Activated CD4-positive, alpha-beta T cell treated with anti-CD3 and anti-CD28 coated beads for 1 hour (primary cell): ENCODE results near the gene FAM149B1.
"Not testable (repeated sequence)": the region's sequence is repeated elsewhere in the genome, so short reads cannot be mapped to it uniquely, and the experiment has no call there.

Experiments used
- DNase-seq: peaks from one replicate; pipeline ENCODE4 v3.0.0-alpha.2; 2020

The FAM149B1 gene

DNA sequence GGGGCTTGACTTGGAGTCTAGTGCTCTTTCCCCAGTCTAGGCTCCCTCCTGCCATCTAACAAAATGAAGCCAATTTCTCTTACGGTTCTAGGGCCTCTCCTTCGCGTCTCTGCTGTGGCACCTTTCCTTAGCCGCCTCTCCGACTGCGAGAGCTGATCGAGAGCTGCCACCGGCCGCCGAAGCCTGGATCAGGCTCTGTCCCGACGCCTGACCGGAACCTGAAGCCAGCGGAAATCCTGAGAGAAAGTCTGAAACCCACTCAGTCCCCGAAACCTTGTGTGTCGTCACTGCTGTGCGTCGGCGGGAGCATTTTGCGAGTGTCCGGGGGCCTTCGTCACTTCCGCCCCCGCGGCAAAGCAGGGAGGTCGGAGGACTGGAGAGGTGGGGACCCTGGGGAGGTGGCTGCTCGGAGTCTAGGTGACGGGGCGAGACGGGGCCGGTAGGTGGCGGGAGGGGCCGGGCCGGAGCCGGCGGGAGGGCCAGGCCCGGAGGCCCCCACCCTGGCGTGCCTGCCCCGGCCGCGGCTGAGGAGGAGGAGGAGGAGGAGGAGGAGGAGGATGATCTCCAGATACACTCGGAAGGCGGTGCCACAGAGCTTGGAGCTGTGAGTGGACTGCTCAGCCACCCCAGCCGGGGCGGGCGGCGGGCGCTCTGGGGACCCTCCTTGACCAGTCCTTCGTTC, at the start of gene FAM149B1, which contains the start of gene ECD:
FAM149B1 (plus strand) TSS at position 337 of the 682 bp plus-strand sequence; CDS start at position 558, 221 bp downstream.
ECD (minus strand) TSS at position 226 of the 682 bp plus-strand sequence. CDS start 4,071 bp downstream, outside the sequence.
- peak; percentile 89 for DNase-seq

DNA sequence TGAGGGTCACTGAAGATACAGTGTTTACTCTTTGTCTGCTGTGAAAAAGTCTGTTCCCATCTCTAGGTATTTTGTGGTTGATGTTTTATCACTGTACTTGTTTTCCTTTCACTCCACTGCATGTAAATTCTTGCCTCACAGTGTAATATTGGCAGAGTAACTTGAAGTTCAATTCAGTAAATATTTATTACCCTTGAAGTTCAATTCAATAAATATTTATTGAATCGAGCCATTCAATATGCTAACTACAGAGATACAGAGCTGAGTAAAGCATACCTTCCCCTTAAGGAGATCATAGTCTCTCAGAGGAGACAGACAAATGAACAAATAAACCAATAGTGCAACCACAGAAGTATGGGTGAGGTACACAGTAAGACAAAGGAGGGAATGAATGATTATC, 48.5 kb upstream of the FAM149B1 start:
- DNase-seq, result no peak

DNA sequence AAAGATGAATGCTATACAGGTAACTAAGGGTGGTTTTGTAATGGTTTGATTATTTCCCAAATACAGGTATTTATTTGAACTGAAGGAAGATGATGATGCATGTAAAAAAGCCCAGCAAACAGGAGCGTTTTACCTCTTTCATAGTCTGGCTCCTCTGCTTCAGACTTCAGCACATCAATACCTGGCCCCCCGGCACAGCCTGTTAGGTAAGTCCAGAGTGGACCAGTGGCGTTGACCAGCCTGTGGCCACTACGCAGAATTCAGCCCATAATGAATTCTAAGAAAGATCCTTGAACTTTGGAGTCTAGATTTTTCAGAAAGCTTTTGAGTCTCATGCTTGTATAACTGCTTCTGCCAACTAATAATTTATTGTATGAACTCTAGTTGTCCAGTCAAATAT, 48.0 kb upstream of the FAM149B1 start:
- DNase-seq, result no peak

GRCh38 chr10:73126343-73126742, 41.6 kb upstream of the FAM149B1 start:
- no peak for DNase-seq

GRCh38 chr10:73131301-73131700, 36.6 kb upstream of the FAM149B1 start:
- DNase-seq, result no peak

- DNase-seq, result no peak
Measured at GRCh38 chr10:73131913-73132686, 35.8 kb upstream of the FAM149B1 start.

- no peak for DNase-seq
Measured at GRCh38 chr10:73134727-73135126, 33.2 kb upstream of the FAM149B1 start.

DNA sequence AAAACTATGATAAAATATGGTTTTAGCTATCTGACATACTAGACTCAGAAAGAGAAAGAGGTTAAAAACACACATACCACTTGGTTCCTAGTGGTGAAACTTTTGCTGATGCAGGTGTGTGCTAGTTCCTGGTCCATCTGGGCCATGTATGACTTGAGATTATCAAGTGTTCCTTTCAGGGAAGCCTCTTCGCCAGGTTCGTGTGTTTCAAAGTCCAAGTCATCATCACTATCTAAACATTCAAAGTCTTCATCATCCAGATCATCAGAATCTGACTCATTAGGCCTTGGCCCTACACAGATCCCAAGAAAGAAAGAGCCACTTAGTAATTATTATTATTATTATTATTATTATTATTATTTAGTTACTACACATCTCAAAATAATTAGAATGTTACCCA, 31.3 kb upstream of the FAM149B1 start:
- no peak for DNase-seq

- no peak for DNase-seq
Measured at GRCh38 chr10:73139251-73139650, 28.7 kb upstream of the FAM149B1 start.

- DNase-seq, result no peak
Measured at GRCh38 chr10:73141603-73142002, 26.3 kb upstream of the FAM149B1 start.

DNA sequence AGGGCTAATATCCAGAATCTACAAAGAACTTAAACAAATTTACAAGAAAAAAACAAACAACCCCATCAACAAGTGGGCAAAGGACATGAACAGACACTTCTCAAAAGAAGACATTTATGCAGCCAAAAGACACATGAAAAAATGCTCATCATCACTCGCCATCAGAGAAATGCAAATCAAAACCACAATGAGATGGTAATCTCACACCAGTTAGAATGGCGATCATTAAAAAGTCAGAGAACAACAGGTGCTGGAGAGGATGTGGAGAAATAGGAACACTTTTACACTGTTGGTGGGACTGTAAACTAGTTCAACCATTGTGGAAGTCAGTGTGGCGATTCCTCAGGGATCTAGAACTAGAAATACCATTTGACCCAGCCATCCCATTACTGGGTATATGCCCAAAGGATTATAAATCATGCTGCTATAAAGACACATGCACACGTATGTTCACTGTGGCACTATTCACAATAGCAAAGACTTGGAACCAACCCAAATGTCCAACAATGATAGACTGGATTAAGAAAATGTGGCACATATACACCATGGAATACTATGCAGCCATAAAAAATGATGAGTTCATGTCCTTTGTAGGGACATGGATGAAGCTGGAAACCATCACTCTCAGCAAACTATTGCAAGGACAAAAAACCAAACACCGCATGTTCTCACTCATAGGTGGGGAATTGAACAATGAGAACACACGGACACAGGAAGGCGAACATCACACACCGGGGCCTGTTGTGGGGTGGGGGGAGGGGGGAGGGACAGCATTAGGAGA, 17.1 kb upstream of the FAM149B1 start:
- not testable (repeated sequence) for DNase-seq

GRCh38 chr10:73152009-73152408, 15.9 kb upstream of the FAM149B1 start:
- no peak for DNase-seq

- no peak for DNase-seq
Measured at GRCh38 chr10:73156054-73156453, 11.9 kb upstream of the FAM149B1 start.

DNA sequence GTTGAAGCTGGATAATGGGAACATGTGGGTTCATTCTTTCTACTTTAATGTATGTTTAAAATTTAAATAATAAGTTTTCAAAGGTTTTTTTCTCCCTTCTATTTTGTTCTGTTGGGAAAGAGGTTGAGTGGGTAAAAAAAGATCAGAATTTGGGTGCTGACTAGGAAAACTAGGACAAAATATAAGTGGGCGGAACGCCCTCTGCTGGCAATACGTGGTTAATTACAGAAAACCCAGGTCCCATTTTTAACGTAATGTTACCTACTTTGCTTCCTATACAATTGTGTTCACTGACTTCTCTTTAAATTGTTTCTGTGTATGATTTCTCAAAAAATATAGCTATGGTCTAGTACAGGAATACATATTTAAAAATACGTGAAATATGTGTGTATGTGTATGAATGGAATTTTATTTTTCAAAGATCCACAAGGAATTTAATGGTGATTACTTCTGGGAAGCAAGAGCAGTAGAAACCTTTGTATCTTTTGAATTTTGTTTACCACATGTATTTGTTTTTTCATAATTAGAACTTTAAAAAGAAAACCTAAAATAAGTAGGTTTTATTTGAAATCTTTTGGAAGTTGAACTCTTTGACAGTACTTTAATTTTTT, 8.8 kb upstream of the FAM149B1 start:
- peak; percentile 34 for DNase-seq

DNA sequence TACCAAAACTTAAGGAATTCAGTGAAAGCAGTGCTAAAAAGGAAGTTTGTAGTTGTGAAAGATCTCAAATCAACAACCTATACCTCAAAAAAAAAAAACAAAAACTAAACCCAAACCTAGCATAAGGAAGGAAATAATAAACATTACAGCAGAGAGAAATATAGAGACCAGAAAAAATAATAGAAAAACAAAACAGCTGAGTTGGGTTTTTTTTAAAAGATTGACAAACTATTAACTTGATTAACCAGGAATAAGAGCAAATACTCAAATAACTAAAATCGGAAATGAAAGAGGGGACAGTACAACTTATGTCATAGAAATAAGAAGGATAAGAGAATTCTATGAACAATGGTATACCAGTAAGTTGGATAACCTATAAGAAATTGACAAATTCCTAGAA, 6.8 kb upstream of the FAM149B1 start:
- no peak for DNase-seq

DNA sequence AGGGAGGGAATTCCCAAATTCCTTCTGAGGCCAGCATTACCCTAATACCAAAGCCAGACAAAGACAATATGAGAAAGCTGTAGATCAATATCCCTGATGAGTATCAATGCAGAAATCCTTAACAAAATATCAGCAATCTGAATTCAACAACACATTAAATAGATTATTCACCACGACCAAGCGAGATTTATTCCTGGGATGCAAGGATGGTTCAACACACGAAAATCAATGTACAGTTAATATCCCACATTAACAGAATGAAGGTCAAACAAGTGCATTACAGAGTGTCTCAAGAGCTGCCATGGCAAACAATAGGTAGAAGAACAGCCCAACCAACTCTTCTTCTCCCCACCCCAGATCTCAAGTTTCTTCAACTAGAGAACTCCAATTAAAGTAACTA, 6.3 kb upstream of the FAM149B1 start:
- DNase-seq, result no peak

DNA sequence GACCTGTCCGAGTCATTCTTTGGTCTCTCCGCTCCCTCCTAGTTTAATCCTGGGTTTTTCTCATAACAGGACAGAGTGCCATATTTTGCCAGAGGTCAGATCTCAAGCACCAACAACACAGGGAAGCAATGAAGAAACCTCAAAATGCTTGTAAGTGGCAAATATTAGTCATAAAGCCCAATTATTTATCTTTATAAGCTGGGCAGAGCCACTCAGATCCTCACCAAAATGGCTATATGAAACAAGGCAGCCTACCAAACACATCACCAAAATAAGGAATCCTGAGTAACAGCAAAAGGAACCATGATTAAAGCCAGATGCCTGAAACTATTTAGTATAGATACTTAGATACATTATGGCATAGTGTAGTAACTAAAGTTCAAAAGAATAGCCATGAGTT, 4.8 kb upstream of the FAM149B1 start:
- DNase-seq, result no peak

DNA sequence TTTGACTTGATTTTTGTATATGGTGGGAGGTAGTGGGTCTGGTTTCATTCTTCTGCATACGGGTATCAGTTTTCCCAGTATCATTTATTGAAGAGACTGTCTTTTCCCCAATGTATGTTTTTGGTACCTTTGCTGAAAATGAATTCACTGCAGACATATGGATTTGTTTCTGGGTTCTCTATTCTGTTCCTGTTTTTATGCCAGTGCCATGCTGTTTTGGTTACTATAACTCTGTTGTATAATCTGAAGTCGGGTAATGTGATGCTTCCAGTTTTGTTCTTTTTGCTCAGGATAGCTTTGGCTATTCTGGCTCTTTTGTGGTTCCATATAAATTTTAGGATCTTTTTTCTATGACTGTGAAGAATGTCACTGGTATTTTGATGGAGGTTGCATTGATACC, 947 bp upstream of the FAM149B1 start:
- DNase-seq, result no peak

DNA sequence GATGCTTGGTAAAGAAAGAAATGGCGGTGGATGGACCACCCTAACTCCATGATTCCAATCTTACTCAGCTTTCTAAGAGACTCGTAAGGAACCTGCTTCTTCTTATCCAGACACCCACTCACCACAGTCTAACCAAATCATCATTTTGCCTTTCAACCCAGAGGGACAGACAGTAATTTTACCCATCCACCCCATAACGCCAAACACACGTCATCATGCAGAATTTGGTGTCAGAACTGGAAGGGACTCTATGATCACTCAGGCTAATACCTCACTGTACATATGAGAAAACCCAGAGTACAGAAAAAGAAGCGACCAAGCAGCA, 499 bp upstream of the FAM149B1 start:
- no peak for DNase-seq

GRCh38 chr10:73168465-73168803, 515 bp downstream of the FAM149B1 start:
- no peak for DNase-seq

- no peak for DNase-seq
Measured at GRCh38 chr10:73169320-73169719, 1.4 kb downstream of the FAM149B1 start.

DNA sequence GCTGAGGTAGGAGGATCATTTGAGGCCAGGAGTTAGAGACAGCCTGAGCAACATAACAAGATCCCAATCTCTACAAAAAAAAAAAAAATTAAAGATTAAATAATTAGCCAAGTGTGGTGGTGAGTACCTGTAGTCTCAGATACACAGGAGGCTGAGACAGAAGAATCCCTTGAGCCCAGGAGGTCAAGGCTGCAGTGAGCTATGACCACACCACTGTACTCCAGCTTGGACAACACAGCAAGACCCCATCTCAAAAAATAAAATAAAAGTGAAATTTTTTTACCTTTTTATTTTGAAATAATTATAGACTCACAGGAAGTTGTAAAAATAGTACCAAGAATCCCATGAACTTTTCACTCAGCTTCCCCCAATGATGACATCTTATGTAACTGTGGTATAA, 4.9 kb downstream of the FAM149B1 start:
- no peak for DNase-seq

DNA sequence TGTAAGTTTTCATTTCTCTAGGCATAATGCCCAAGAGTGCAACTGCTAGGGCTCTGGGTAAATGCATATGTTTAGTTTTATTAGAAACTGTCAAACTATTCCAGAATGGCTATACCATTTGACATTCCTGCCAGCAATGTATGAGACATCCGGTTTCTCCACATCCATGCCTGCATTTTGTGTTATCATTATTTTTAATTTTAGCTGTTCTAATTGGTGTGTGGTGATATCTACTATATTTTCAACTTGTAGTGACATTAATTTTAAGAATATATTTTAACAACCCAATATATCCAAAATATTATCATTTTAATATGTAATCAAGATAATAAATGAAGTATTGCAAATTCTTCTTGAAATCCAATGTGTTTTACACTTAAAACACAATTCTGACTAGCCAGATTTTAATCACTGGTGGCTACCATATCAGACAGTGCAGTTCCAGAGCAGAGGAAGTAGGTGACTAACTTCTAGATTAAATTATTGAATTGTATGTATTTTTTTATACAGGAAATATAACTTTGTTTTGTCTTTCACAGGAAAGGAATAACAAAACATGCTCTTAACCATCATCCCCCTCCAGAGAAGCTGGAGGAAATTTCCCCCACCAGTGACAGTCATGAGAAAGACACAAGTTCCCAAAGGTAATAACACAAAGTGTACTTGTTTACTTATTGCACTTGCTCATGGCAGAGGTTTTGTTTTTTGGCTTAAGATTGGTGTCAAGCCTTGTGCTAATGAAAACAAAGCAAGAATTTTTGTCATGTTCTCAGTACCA, 6.4 kb downstream of the FAM149B1 start:
- DNase-seq, result no peak
